HPDE6-E6E7 (cell line): Measurements from ENCODE around the gene SERPINB8.
"Not testable (repeated sequence)": the region's sequence is repeated elsewhere in the genome, so short reads cannot be mapped to it uniquely, and the experiment has no call there.

Source experiments
- DNase-seq: peaks from one replicate; pipeline ENCODE4 v3.0.0; 2011; ENCODE audit warnings: missing footprints; ENCODE audit errors: extremely low spot score

The SERPINB8 gene

GRCh38 chr18:63969942-63970808 is at the start of gene SERPINB8:
Gene SERPINB8 (plus strand): TSS chr18:63970081. CDS start chr18:63978309, 8,228 bp downstream.
- DNase-seq = peak; percentile 88

- DNase-seq = no peak
Observed at GRCh38 chr18:63922049-63922448, 47.8 kb upstream of the SERPINB8 start.

- no peak for DNase-seq
Observed at GRCh38 chr18:63924551-63924950, 45.3 kb upstream of the SERPINB8 start.

GRCh38 chr18:63928331-63928730 is 41.5 kb upstream of the SERPINB8 start:
- no peak for DNase-seq

- not testable (repeated sequence) for DNase-seq
Observed at GRCh38 chr18:63929369-63929768, 40.5 kb upstream of the SERPINB8 start.

GRCh38 chr18:63930773-63931354 is 39.0 kb upstream of the SERPINB8 start:
- DNase-seq = no peak

- peak; percentile 79 for DNase-seq
Observed at GRCh38 chr18:63936156-63936931, 33.5 kb upstream of the SERPINB8 start.

- DNase-seq = no peak
Observed at GRCh38 chr18:63936932-63937393, 32.9 kb upstream of the SERPINB8 start.

- DNase-seq = no peak
Observed at GRCh38 chr18:63940008-63940407, 29.9 kb upstream of the SERPINB8 start.

- DNase-seq = not testable (repeated sequence)
Observed at GRCh38 chr18:63940543-63941050, 29.3 kb upstream of the SERPINB8 start.

GRCh38 chr18:63947051-63947790 is 22.7 kb upstream of the SERPINB8 start:
- no peak for DNase-seq

- peak; percentile 55 for DNase-seq
Observed at GRCh38 chr18:63949068-63949737, 20.7 kb upstream of the SERPINB8 start, which contains the start of gene HMSD. Gene HMSD (plus strand): TSS chr18:63949301. CDS start chr18:63953456, 4,155 bp downstream.

- no peak for DNase-seq
Observed at GRCh38 chr18:63951302-63951705, 18.6 kb upstream of the SERPINB8 start.

GRCh38 chr18:63953811-63954210 is 16.1 kb upstream of the SERPINB8 start:
- no peak for DNase-seq

- no peak for DNase-seq
Observed at GRCh38 chr18:63956755-63957154, 13.1 kb upstream of the SERPINB8 start.

- no peak for DNase-seq
Observed at GRCh38 chr18:63960891-63961290, 9.0 kb upstream of the SERPINB8 start.

GRCh38 chr18:63961435-63961980 is 8.4 kb upstream of the SERPINB8 start:
- DNase-seq = no peak

GRCh38 chr18:63962137-63962536 is 7.7 kb upstream of the SERPINB8 start:
- DNase-seq = no peak

- DNase-seq = peak; percentile 25
Observed at GRCh38 chr18:63963615-63964256, 6.1 kb upstream of the SERPINB8 start.

GRCh38 chr18:63964908-63965307 is 5.0 kb upstream of the SERPINB8 start:
- DNase-seq = no peak
